OCI-LY7 (cell line): ENCODE data around the gene PRR30.

Experiments used
- EZH2phosphoT487 ChIP-seq: fragments of 200-600 bp; sonication (generic); IDR thresholded peaks from 2 replicates; pipeline ENCODE4 v1.6.1; 2018; ENCODE audit warnings: low read depth, borderline replicate concordance, mild to moderate bottlenecking, mixed run types, antibody characterized with exemption, low read length, moderate library complexity, mixed read lengths
- TF ChIP-seq, protein P1 (sequence below): fragments of 200-600 bp; sonication (generic); conservative IDR thresholded peaks from 2 replicates; pipeline ENCODE4 v1.5.1; 2014; ENCODE audit warnings: mild to moderate bottlenecking, antibody characterized with exemption, low read length, moderate library complexity, mixed read lengths

GRCh38 chr2:27152102-27152795, 13.0 kb upstream of the PRR30 start:
- TF ChIP-seq, protein P1, sequence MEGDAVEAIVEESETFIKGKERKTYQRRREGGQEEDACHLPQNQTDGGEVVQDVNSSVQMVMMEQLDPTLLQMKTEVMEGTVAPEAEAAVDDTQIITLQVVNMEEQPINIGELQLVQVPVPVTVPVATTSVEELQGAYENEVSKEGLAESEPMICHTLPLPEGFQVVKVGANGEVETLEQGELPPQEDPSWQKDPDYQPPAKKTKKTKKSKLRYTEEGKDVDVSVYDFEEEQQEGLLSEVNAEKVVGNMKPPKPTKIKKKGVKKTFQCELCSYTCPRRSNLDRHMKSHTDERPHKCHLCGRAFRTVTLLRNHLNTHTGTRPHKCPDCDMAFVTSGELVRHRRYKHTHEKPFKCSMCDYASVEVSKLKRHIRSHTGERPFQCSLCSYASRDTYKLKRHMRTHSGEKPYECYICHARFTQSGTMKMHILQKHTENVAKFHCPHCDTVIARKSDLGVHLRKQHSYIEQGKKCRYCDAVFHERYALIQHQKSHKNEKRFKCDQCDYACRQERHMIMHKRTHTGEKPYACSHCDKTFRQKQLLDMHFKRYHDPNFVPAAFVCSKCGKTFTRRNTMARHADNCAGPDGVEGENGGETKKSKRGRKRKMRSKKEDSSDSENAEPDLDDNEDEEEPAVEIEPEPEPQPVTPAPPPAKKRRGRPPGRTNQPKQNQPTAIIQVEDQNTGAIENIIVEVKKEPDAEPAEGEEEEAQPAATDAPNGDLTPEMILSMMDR = no peak
- TF ChIP-seq EZH2phosphoT487 = no peak
